MM.1S (cell line): ENCODE results near the gene ERO1B.

ENCODE experiments used
- EZH2 ChIP-seq: fragments of 300-600 bp; sonication (generic); optimal IDR thresholded peaks from 2 replicates; pipeline ENCODE3; 2017; ENCODE audit warnings: low read depth, mild to moderate bottlenecking, antibody characterized with exemption, low read length, mixed read lengths
- EZH2phosphoT487 ChIP-seq: fragments of 300-600 bp; sonication (generic); IDR thresholded peaks from 2 replicates; pipeline ENCODE4 v1.6.1; 2018; ENCODE audit warnings: antibody characterized with exemption, low read length
- TF ChIP-seq, protein P1 (sequence below): fragments of 300-600 bp; sonication (generic); IDR thresholded peaks from 2 replicates; pipeline ENCODE4 v1.5.1; 2016; ENCODE audit warnings: antibody characterized with exemption, low read length, mixed read lengths

- TF ChIP-seq, protein P1, sequence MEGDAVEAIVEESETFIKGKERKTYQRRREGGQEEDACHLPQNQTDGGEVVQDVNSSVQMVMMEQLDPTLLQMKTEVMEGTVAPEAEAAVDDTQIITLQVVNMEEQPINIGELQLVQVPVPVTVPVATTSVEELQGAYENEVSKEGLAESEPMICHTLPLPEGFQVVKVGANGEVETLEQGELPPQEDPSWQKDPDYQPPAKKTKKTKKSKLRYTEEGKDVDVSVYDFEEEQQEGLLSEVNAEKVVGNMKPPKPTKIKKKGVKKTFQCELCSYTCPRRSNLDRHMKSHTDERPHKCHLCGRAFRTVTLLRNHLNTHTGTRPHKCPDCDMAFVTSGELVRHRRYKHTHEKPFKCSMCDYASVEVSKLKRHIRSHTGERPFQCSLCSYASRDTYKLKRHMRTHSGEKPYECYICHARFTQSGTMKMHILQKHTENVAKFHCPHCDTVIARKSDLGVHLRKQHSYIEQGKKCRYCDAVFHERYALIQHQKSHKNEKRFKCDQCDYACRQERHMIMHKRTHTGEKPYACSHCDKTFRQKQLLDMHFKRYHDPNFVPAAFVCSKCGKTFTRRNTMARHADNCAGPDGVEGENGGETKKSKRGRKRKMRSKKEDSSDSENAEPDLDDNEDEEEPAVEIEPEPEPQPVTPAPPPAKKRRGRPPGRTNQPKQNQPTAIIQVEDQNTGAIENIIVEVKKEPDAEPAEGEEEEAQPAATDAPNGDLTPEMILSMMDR = no peak
- TF ChIP-seq EZH2 = no peak
- TF ChIP-seq EZH2phosphoT487 = no peak
Observed at GRCh38 chr1:236261033-236261432, 20.7 kb downstream of the ERO1B start.
